Midbrain (tissue), 1 donor: Measurements from ENCODE around the gene CDH5.

Source experiments
- DNase-seq: peaks from one replicate; lab custom pipeline; 2025; lab: John Stamatoyannopoulos, UW

Gene CDH5

GRCh38 chr16:66353055-66353454, 13.4 kb upstream of the CDH5 start:
- DNase-seq: no peak

DNA sequence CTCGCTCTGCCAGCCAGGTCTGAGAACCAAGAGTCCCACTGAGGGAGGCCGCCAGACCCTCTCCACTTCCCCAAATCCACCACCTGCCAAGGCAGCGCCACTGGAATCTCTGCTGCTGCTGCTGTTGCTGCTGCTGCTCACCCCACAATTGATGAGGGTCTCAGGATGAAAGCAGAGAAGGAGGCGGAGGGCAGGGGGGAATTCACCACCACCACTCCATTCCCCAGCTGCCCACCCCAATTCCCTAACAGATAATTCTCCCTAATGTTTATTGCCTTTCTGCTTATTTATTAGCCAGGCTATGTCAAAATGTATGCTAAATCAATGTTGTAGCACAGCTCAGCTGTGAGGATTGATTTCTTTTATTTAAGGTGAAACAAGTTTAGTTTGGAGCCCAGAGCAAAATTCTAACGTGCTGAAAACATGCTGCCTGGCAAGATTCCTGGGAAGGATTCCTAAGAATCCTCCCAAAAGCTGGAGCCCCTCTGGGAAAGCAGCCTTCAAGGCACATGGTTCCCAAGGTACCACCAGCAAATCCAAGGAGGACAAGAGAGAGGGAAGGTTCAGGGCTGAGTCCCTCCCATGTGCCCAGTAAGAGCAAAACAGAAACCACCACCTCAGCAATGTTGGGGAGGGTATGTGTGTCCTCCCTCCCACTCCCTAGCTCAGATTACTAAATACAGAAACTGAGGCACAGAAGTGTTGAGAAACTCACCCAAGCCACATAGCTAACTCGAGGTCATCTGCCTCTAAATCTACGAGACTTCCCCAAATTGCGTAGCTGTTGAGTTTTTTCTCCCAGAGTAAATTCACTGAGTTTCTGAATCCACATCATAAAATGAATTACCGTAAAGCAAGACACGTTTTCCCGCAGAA, 12.2 kb upstream of the CDH5 start:
- no peak for DNase-seq

DNA sequence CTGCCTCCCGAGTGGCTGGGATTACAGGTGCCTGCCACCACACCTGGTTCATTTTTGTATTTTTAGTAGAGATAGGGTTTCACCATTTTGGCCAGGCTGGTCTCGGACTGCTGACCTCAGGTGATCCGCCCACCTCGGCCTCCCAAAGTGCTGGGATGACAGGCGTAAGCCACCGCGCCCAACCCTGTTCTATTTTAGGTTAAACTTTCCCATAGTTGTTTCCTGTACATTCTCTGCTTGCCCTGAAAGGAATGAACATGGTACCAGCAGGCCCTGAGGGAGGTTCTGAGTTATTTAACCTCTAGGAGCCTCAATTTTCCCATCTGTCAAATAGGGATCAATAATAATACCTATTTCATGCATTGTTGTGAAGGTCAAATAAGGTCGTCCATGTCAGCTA, 11.0 kb upstream of the CDH5 start:
- no peak for DNase-seq

DNA sequence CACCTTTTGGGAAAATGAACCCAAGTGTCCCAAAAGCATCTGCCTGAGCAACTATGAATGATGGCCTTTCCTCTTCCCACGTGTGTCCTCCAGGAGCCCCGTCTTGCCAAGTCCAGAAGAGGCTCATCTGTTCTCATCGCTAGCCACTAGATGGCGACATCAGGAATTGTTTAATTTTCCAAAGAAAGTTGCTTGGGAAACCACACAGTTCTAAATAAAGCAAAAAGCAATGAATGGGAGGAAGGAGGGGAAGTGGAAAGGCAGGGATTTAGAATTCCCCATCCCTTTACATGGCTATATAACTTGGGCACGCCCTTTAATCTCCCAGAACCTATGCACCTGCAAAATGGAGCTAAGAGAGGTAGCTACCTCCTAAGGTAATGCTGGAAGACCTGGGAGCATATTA, 9.0 kb upstream of the CDH5 start:
- peak; percentile 63 for DNase-seq

DNA sequence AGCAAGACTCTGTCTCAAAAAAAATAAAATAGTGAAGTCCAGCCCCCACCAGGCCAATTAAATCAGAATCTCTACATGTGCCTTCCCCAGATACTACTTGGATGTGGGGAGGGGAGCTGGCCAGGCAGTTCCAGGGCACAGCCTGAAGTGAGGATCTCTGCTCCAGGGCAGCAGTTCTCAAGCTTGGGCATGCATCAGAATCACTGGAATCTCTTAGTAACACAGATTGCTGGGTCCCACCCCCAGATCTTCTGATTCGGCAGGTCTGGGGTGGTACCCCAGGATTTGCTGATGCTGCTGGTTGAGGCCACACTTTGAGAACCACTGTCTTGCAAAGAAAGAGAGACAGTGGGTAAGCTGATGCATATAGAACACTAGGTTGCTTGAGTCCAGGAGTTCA, 8.3 kb upstream of the CDH5 start:
- no peak for DNase-seq

DNA sequence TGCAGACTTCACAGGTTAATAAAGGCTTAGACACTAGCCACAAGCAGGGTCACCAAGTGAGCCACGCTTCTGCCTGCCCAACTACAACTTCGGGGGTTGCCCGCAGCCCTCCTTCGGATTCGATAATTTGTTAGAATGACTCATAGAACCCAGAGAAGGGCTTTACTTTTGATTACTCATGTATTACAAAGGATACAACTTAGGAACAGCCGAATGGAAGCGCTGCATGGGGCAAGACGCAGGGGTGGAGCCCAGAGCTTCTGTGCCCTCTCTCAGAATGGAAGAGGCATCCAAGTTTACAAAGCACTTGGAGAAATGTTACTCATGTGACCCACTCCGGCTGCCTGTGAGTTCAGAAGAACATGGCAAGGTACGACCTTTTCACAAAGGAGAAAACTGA, 7.5 kb upstream of the CDH5 start:
- no peak for DNase-seq

DNA sequence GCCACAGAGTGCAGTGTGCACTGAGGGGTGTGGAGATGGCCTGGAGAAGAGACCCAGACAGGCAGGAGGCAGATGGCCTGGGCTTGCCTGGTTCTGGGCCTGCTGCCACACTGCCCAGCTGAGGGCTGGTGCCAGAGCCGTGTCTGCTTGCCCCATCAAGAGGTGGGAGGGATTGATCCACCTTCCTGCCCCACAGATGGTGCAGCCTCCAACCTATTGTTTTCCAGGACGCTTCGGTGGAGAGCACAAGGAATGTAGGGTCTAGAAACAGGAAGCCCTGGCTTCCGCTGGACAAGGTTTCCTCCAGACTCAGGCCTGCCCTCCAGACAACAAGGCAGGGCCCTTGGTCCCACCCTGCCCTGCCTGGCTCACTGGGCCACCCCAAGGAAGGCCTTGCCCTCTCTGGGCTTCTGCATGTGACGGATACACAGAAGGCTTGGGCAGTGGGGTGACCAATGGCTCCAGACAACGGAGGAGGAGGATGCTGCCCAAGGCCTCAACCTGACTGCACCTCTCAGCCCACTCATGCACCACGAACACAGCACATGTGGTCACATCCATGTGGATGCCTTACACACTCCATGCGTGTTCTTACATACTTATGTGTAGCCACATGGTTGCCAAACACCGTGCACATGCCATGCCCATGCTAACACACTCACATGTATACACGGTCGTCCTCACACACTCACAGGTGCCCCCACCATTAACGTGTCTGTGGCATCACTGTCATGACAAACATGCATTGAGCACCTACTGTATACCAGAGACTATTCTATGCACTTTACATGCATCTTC, 6.5 kb upstream of the CDH5 start:
- DNase-seq: no peak

DNA sequence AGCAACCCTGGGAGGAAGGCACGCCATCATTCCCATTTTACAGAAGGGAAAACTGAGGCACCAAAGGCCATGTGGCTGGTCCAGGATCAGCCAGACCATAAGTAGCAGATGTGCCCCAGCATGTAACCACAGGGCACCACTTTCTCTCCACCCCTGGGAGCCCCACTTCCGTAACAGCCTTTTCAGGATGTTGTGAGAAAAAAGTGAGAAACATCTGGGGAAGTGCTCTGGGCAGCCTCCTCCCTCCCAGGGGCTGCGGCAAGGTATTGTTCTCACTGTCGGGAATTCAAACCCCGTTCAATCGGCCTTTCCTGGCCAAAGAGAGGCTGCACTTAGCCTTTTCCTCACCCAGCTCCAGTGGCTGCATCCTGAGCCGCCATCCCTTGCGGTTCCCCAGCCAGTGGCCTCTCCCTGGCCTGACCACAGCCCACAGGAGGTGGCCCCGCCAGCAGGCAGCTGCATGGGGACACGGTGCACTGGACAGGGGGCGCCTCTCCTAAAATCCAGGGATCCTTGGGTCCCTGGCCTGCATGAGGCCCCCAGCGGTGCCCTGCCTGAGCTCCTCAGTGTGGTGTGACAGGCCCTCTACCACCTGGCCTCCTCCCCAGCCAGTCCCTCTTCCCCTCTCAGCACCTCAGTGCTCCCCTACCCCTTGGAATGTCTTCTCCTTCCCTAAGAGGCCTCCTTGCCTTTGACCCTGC, 5.7 kb upstream of the CDH5 start:
- no peak for DNase-seq

GRCh38 chr16:66361604-66362135, 4.8 kb upstream of the CDH5 start:
- no peak for DNase-seq

DNA sequence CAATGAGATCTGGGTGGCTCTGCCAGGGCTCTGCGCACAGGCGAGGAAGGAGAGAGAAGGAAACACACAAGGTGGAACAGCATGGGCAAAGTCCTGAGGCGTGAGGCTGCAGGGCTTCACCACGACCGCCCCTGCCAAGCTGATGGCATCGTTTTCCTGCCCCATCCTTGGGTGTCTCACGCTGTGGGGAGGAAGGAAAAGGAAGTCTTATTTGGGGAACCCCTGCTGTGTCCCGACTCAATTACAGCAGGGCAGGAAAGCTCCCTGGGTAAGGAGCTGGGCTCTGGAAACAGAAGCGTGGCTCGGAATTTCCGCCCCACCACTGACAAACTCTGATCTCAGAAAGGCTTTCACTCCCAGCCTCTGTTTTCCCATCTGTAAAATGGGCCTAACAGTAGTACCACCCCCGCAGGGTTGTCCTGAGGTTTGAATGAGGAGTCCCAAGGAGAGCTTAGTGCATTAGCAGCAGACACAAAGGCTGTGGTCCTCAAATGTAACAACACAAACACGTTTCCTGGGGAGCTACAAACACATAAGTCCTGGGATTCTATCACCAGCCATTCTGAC, 3.2 kb upstream of the CDH5 start:
- no peak for DNase-seq

- no peak for DNase-seq
Observed at GRCh38 chr16:66364117-66364958, 2.2 kb upstream of the CDH5 start.

GRCh38 chr16:66364959-66365306, 1.6 kb upstream of the CDH5 start:
- DNase-seq: no peak

GRCh38 chr16:66365651-66366050, 840 bp upstream of the CDH5 start:
- no peak for DNase-seq

- no peak for DNase-seq
Observed at GRCh38 chr16:66367968-66368891, 1.7 kb downstream of the CDH5 start.

DNA sequence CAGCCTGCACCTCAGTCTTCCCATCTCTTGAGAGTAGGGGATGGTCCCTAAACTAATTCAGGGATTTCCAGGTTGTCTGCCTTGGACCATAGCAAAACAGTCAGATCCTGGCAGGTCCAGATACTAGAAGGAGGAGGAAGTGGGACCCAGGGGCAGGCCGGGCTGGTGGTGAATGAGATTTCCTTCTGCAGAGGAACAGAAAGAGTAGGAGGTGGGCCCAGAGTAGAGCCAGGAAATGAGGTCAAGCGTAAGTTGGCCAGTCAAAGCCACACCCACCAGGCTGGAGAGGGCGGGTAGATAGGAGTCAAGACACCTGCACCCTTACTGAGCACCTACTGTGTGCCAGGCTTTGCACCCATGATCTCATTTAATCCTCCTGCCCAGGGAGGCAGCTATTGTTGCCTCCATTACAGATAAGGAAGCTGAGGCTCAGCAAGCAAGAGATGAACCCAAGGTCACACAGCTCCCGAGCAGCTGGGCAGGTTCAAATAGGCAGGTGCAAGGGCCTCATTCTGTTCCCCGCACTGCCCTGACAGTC, 2.6 kb downstream of the CDH5 start:
- no peak for DNase-seq

GRCh38 chr16:66370786-66371684, 4.5 kb downstream of the CDH5 start:
- DNase-seq: no peak

- DNase-seq: no peak
Observed at GRCh38 chr16:66372078-66372897, 5.8 kb downstream of the CDH5 start.

- DNase-seq: no peak
Observed at GRCh38 chr16:66372898-66373155, 6.3 kb downstream of the CDH5 start.
